Endodermal cell (in vitro differentiated cells): ENCODE measurements around the gene AFF3. TPM values are rescaled to one million over a fixed set of nuclear protein-coding genes. Genes with fewer than 3 reads are reported as not detected.

Source experiments
- DNase-seq: peaks from one replicate; pipeline ENCODE4 v3.0.0-alpha.2; 2017
- H3K27ac ChIP-seq: 2 replicates; pipeline ENCODE4 v1.5.1; 2013; ENCODE audit warnings: mild to moderate bottlenecking, low read depth, low read length, moderate library complexity
- H3K27me3 ChIP-seq: 2 replicates; pipeline ENCODE4 v1.6.1; 2013; ENCODE audit warnings: mild to moderate bottlenecking, low read length, moderate library complexity; ENCODE audit not compliant: insufficient read depth, control insufficient read depth, poor library complexity, severe bottlenecking
- H3K36me3 ChIP-seq: 2 replicates; pipeline ENCODE4 v1.7.0; 2013; ENCODE audit warnings: mild to moderate bottlenecking, low read length, moderate library complexity; ENCODE audit not compliant: control insufficient read depth, insufficient read depth
- H3K4me1 ChIP-seq: one replicate; pipeline ENCODE4 v1.7.0; 2013; ENCODE audit warnings: low read length; ENCODE audit not compliant: control insufficient read depth, insufficient read depth
- H3K4me3 ChIP-seq: 2 replicates; pipeline ENCODE4 v1.5.1; 2013; ENCODE audit warnings: mild to moderate bottlenecking, low read length, moderate library complexity
- H3K9ac ChIP-seq: 2 replicates; pipeline ENCODE4 v1.6.1; 2013; ENCODE audit warnings: mild to moderate bottlenecking, low read length, moderate library complexity; ENCODE audit not compliant: poor library complexity, severe bottlenecking; ENCODE audit errors: extremely low read depth
- H3K9me3 ChIP-seq: 2 replicates; pipeline ENCODE4 v1.6.1; 2013; ENCODE audit warnings: mild to moderate bottlenecking, low read length, moderate library complexity; ENCODE audit not compliant: control insufficient read depth
- H3K27ac Mint-ChIP-seq: 2 replicates; pipeline ENCODE4 v1.8.0; 2020; ENCODE audit warnings: mixed read lengths
- H3K27me3 Mint-ChIP-seq: 2 replicates; pipeline ENCODE4 v1.8.0; 2021; ENCODE audit warnings: mild to moderate bottlenecking, mixed read lengths; ENCODE audit not compliant: insufficient read depth
- H3K36me3 Mint-ChIP-seq: 2 replicates; pipeline ENCODE4 v1.8.0; 2020; ENCODE audit warnings: low read depth, mixed read lengths
- H3K4me1 Mint-ChIP-seq: 2 replicates; pipeline ENCODE4 v1.8.0; 2020; ENCODE audit warnings: mixed read lengths
- H3K4me3 Mint-ChIP-seq: 2 replicates; pipeline ENCODE4 v1.8.0; 2020; ENCODE audit warnings: mild to moderate bottlenecking, moderate library complexity, mixed read lengths
- H3K9me3 Mint-ChIP-seq: 2 replicates; pipeline ENCODE4 v1.8.0; 2020; ENCODE audit warnings: mild to moderate bottlenecking, mixed read lengths
- WGBS, 2 experiments: methylation state at CpG; one replicate each; pipeline versions ENCODE4 v1.1.5 to v1.1.7; 2013; ENCODE audit warnings: missing lambda C conversion rate in 2 of 2, mixed read lengths in 1 of 2; ENCODE audit not compliant: insufficient coverage in 1 of 2, insufficient read length in 1 of 2; 5-methylcytosine and 5-hydroxymethylcytosine counted together
- total RNA-seq, 2 donors: library from RNA; stranded (reverse); fragmentation: NEBNext Ultra II Directional in 1 of 2; extraction: Animal tissue kit (Norgen Biotek cat#: 25700) in 1 of 2; gene quantifications; 2 replicates in 1 of 2; 3 replicates in 1 of 2; pipeline ENCODE4 v1.2.1, GENCODE V29; 2021
- TF ChIP-seq, protein P1 (sequence below): fragments of 200-600 bp; sonication (generic); conservative IDR thresholded peaks from 2 replicates; pipeline ENCODE4 v1.5.0; 2021; ENCODE audit warnings: antibody characterized with exemption, mild to moderate bottlenecking

The AFF3 gene
- total RNA-seq, 2 donors from 2014 or later: 0.62 to 0.73 TPM

GRCh38 chr2:100051253-100051652 lies 91.1 kb downstream of the AFF3 start:
- Mint-ChIP-seq H3K4me1 (peaks cover 6% of the 10 kb centered on the region), H3K9me3 (no peaks in the 10 kb centered on the region), H3K27ac (no peak overlapping the region), H3K36me3 (no peaks in the 10 kb centered on the region), H3K27me3 (peaks cover 10% of the 10 kb centered on the region), H3K4me3 (no peak overlapping the region)
- DNase-seq: no peak
- Histone ChIP-seq H3K9ac (no peak overlapping the region), H3K27me3 (peaks cover 11% of the 10 kb centered on the region), H3K36me3 (no peaks in the 10 kb centered on the region), H3K9me3 (no peaks in the 10 kb centered on the region), H3K27ac (no peak overlapping the region), H3K4me3 (no peak overlapping the region), H3K4me1 (peaks cover 3% of the 10 kb centered on the region)
- TF ChIP-seq, protein P1, sequence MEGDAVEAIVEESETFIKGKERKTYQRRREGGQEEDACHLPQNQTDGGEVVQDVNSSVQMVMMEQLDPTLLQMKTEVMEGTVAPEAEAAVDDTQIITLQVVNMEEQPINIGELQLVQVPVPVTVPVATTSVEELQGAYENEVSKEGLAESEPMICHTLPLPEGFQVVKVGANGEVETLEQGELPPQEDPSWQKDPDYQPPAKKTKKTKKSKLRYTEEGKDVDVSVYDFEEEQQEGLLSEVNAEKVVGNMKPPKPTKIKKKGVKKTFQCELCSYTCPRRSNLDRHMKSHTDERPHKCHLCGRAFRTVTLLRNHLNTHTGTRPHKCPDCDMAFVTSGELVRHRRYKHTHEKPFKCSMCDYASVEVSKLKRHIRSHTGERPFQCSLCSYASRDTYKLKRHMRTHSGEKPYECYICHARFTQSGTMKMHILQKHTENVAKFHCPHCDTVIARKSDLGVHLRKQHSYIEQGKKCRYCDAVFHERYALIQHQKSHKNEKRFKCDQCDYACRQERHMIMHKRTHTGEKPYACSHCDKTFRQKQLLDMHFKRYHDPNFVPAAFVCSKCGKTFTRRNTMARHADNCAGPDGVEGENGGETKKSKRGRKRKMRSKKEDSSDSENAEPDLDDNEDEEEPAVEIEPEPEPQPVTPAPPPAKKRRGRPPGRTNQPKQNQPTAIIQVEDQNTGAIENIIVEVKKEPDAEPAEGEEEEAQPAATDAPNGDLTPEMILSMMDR: no peak
- WGBS, 2 experiments: 89% methylated on average over 5 of the region's 5 CpGs

GRCh38 chr2:100050685-100051084 lies 91.7 kb downstream of the AFF3 start:
- H3K9me3 Mint-ChIP-seq: no peaks in the 10 kb centered on the region
- no peaks in the 10 kb centered on the region for H3K36me3 Mint-ChIP-seq
- WGBS, 2 experiments: 82 to 87% methylated on average over 4 to 6 of the region's 6 CpGs
- DNase-seq: no peak
- peaks cover 3% of the 10 kb centered on the region for H3K4me1 ChIP-seq
- H3K27ac ChIP-seq: no peak overlapping the region
- no peak overlapping the region for H3K27ac Mint-ChIP-seq
- peaks cover 10% of the 10 kb centered on the region for H3K27me3 Mint-ChIP-seq
- peaks cover 11% of the 10 kb centered on the region for H3K27me3 ChIP-seq
- TF ChIP-seq, protein P1: no peak
- no peaks in the 10 kb centered on the region for H3K36me3 ChIP-seq
- H3K4me1 Mint-ChIP-seq: peaks cover 8% of the 10 kb centered on the region
- H3K9me3 ChIP-seq: no peaks in the 10 kb centered on the region
- H3K4me3 Mint-ChIP-seq: no peak overlapping the region
- no peak overlapping the region for H3K4me3 ChIP-seq
- H3K9ac ChIP-seq: no peak overlapping the region

- Histone ChIP-seq H3K27me3 (peaks cover 11% of the 10 kb centered on the region), H3K9ac (no peak overlapping the region), H3K9me3 (no peaks in the 10 kb centered on the region), H3K4me3 (no peak overlapping the region), H3K27ac (no peak overlapping the region), H3K4me1 (no peaks in the 10 kb centered on the region), H3K36me3 (no peaks in the 10 kb centered on the region)
- TF ChIP-seq, protein P1: peak; percentile 16
- Mint-ChIP-seq H3K4me1 (peaks cover 3% of the 10 kb centered on the region), H3K36me3 (no peaks in the 10 kb centered on the region), H3K9me3 (no peaks in the 10 kb centered on the region), H3K4me3 (no peak overlapping the region), H3K27ac (no peak overlapping the region), H3K27me3 (peaks cover 10% of the 10 kb centered on the region)
- DNase-seq: no peak
- WGBS, 2 experiments: 89 to 100% methylated on average over 3 to 15 of the region's 15 CpGs
Measured at GRCh38 chr2:100046961-100047947, 95.1 kb downstream of the AFF3 start.
